Measurements from ENCODE around the gene FLT1.

The FLT1 gene

GRCh38 chr13:28424541-28424940, 70.4 kb downstream of the FLT1 start:
- DNase-seq = no peak

DNA sequence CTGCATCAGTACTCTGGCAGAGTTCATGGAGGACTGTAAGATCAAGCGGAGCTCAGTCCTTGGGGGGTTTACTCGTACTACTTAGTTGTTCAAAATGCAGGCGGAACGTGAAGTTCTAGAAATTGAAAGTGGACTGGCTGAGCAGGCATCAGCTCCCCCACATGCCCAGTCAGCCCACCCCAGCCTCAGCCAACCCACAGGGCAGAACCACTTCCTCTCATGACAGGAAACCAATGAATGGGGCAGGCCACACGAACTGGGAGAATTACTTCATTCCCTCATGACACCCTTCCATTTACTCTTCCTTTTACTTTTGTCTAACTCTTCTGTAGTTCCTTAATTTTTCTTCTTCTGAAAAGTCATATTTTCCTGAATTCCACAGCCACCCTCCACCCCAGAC, 71.9 kb downstream of the FLT1 start:
- DNase-seq = no peak

DNA sequence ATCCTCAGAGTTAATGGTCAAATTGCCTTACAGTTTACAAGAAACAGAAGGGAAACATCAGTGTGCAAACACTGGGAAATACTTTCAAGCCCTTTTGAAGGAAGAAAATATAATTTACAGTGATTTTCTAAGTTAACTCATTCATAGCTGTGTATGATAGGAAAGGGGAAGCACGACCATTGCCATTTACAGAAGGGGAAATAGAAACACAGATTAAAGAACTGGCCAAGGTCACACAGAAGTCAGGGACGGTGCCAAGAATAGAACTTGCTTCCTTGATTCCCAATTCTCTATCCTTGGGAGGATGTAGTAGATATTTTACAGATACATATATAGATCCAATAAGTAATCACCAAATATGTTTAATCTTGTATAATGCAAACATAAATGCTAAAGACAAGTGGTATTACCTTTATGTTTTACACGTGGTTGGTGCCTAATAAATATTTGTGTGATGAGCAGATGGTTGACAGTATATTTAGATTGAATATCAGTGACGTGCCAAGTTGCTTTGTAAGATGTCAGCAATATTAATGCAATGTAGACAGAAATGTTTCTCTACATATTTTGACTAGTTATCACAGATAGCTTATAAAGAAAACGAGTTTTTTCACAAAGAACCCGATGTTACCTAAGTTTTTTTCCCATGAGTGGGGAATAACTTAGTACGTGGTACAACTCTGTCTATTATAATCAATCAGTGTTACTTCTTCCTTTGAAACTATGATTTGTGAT, 73.1 kb downstream of the FLT1 start:
- no peak for DNase-seq

- DNase-seq = no peak
Measured at GRCh38 chr13:28420704-28421103, 74.2 kb downstream of the FLT1 start.

- no peak for DNase-seq
Measured at GRCh38 chr13:28415994-28416421, 78.9 kb downstream of the FLT1 start.

DNA sequence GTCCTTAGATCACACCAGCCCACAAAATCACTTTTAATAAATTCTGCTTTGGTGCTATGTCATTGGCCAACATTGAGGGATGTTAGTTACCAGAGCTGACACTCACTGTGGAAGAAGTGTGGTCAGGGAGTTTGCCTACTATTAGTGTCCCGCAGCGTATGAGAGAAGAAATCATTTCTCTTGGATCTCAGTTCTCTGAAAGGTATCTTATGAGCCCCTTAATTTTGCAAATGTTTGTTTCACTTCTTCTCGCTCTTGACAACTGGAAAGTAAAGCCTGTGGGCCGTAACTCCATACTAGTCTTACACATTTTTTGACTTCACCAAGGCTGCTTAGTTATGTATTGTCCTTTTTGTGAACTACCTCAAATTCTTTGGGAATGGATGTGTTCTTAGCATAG, 80.9 kb downstream of the FLT1 start:
- no peak for DNase-seq

- DNase-seq = no peak
Measured at GRCh38 chr13:28412981-28413380, 81.9 kb downstream of the FLT1 start.

DNA sequence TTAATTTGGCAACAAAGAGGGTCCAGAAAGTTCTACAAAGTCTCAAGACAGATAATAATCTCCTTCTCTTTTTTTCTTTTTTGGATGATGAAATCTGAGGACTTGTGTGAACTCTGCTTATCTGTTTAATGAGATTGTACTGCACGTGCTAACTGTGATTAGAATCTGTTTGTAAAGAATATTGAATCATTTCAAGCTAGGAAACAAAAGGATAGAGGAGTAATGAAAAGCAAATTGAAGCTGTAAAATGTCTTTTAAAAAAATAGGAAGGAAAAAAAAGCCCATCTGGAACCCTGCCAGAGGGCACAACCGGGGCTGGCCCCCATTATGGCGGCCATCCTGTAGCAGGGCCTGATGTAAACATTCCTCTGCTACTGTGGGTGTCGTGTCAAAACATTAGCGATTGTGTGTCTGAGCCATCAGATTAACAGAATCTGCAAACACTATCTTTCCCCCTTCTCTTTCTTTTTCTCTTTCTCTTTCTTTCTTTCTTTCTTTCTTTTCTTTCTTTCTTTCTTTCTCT, 83.0 kb downstream of the FLT1 start:
- DNase-seq = no peak

GRCh38 chr13:28410096-28410495, 84.8 kb downstream of the FLT1 start:
- DNase-seq = no peak

DNA sequence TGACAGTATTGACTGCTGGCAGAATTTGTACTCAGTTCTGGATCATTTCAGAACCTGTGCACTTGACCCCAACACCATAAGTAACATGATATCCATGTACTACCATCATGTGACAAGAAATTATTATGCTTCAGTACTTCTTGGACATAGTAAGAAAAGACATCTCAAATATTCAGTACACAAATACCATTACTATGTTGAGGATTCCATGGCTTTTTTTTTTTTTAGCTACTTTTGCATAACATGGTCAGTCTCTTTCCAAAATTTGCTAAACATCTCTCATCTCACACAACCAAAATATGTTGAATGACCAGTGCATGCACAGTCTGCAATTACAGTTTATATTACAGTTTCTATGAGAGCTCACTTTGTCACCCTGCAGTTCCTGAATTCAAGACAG, 85.3 kb downstream of the FLT1 start:
- DNase-seq = no peak

DNA sequence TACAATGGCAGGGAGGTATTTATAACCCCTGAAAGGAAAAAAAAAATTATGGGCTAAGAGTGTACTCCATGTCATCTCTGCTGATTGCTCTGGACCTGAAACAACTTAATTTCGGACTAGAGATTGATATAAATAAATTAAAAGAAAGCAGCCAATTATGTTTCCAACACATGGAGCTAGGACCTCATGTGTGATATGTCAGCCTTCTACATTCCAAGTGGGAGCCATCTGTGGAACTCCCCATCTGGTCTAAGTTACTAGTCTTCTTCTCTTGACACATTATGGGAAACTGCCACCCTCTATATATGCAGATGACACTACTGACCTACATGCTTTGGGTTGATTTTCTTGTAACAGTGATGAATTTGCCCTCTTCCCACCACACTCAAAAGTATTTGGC, 86.1 kb downstream of the FLT1 start:
- DNase-seq = no peak

DNA sequence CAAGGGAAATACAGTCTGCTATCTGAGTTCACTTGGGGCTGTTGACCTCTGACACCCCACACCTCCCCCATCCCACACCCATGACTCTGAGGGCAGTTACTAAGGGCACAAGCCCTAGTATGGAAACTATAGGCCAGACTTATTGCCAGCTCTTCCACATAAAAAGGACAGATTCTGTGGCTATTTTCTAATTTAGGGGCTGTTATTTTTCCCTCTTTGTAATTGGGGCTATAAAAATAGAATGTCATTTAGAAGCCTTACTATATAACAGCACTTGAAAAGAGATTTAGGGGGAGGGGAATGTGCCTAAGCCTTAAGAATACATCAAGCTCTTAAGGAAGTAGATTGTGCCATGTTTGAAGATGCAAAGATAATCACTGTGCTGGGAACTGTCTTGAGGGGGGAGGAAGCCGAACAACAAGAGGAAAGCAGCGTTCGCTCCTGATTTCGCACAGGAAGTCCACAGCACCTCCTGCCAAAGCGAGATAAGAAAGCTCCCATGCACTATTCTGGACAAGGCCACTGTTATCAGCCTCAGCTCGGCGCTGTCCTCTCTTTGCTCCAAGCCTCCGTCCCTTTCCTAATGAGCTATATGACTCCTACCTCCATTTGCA, 86.6 kb downstream of the FLT1 start:
- DNase-seq = no peak

- no peak for DNase-seq
Measured at GRCh38 chr13:28406733-28407266, 88.1 kb downstream of the FLT1 start.

DNA sequence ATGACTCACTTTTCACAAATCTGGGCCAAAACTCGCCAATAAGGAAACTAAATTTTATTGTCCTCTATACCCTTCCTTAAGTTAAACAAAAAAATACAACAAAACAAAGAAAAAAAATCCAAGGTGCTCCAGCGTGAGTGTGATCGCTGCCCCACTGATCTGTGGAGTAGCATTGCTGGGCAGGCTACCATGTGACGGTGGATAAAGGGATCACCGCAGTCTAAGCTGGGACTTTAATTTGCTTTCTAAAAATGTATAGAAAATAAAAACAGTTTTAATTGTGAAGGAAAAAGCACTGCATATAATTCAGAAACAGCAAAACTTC, 92.9 kb downstream of the FLT1 start:
- DNase-seq = no peak

DNA sequence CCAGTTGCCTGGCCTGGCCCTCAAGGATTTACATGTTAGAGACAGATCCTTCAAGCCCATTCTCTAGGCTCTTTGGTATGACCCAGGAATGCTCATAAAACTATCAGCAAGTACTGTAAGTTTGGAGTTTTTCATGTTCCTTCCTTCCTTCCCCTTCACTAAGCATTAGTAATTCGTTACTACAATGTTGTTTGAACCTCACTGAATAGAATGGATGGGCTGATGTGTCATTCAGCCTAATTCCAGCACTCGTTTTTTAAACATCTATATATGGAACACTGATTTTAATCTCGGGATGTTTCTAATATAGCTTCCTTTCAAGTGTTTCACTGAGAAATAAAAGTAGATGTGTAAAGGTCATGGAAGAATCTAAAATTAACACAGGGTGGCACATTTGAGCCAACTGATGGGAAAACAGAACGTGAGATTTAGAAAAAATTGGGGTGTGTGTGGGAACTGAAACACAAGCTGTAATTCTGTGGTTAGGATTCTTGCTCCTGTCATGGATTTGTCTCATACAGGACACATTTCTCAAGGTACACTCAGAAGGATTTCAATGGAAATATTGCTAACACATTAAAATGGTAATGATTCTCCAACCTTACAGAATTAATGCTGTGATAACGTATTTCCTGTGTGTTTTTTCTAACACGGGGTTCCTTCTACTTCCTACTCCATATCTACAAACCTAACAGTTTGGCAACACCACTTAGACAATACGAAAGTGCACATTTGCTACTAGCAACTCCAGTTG, 93.4 kb downstream of the FLT1 start:
- DNase-seq = no peak

- no peak for DNase-seq
Measured at GRCh38 chr13:28396053-28396452, 98.9 kb downstream of the FLT1 start.

- DNase-seq = no peak
Measured at GRCh38 chr13:28394422-28394821, 100.5 kb downstream of the FLT1 start.

- DNase-seq = no peak
Measured at GRCh38 chr13:28392896-28393505, 101.9 kb downstream of the FLT1 start.

GRCh38 chr13:28392428-28392827, 102.5 kb downstream of the FLT1 start:
- DNase-seq = no peak

- no peak for DNase-seq
Measured at GRCh38 chr13:28387740-28388501, 107.0 kb downstream of the FLT1 start.

- no peak for DNase-seq
Measured at GRCh38 chr13:28385362-28385761, 109.6 kb downstream of the FLT1 start.

DNA sequence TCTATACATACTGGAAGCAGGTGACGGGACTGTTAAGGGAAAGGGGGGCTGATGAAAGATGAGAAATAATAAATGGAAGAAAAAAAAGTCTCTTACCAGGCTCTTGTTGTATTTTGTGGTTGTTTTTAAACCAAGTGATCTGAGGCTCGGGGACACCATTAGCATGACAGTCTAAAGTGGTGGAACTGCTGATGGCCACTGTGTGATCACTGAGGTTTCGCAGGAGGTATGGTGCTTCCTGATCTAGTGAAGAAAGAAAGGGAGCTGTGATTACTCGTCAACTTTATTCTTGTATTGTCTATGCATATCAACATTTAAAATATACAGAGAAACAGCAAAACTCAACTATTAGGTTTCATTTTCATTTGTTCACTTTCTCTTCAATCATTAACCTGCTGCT, 110.1 kb downstream of the FLT1 start:
- no peak for DNase-seq

DNA sequence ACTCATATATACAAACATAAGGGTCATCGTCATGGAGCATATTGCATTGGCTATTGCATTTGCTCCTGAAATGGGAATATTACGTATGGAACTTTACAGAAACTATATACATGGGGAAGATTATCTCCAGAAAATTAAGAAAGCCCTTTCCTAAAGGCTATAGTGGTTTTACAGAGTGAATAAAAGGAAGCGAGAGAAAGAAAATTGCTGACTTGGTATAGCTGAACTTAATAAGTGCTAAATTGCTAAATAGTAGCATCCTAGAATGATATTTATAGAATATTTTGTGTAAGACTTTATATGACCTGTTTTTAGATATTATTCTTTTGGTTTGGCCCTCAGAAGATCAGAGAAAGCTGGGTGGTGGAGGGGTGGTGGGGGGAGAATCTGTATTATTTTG, 114.6 kb downstream of the FLT1 start:
- DNase-seq = no peak
